GM19452 (cell line): Measurements from ENCODE around the gene LAMA2.

ENCODE experiments used
- ATAC-seq: cut with Tn5 transposase; IDR thresholded peaks from one replicate; pipeline ENCODE4 v1.9.1; 2021; ENCODE audit not compliant: unreplicated experiment

The LAMA2 gene

GRCh38 chr6:129252377-129253071 lies 369.6 kb downstream of the LAMA2 start:
- no peak for ATAC-seq

DNA sequence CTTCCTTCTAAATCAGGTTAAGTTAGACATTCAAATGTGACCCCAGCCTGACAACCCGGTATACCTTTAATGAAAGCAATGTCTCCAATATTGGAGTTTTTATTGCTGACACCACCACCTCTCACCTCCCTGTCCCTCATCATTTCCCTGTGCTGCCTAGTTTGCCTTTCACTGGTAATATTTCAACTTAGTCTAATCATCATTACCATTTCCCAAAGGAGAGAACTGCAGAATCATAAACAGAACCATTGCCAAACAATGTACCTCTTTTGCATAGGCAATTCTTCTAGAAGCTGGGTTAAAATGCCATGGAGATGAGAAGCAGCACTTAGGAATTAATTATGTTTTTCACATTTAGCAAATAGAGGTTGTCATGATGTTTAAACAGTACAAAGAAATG lies 370.3 kb downstream of the LAMA2 start:
- no peak for ATAC-seq

DNA sequence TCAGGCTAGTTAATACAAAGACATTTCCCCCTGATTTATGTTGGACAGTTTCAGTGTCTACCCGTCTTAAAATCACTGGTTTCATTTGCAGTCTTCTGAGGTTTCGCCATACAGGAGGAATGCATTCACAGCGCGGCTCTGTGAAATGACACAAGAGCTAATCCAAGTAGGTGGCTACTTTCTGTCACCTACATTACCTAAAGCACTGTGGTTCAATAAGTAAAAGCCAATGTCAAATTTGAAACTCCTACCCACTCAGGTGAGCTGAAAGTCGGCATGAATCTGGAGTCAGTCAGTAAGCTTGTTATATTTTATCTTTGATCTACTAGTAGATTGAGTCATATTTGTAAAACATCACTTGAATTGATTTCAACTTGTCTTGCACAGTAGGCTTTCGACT lies 370.8 kb downstream of the LAMA2 start:
- ATAC-seq: no peak

GRCh38 chr6:129257196-129257595 lies 374.3 kb downstream of the LAMA2 start:
- no peak for ATAC-seq

- no peak for ATAC-seq
Observed at GRCh38 chr6:129262661-129263060, 379.7 kb downstream of the LAMA2 start.

DNA sequence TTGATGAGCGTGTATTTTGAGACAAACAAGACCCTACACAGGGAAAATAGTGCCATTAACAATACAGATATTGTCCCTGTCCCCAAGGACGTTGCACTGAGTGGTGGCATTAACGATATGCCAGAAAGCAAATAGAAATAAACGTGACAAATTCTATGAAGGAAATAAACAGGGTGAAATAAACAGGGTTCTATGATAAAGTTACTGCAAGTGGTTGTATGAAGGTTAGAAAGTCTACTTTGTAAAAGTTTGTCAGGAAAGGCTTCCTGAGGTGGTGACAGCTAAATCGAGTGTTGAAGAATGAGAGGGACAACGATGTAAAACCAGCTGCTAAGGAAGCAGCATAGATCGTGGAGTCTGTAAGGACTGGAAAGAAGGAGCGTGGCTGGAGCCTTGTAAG lies 380.2 kb downstream of the LAMA2 start:
- no peak for ATAC-seq

- ATAC-seq: no peak
Observed at GRCh38 chr6:129264480-129265045, 381.6 kb downstream of the LAMA2 start.

DNA sequence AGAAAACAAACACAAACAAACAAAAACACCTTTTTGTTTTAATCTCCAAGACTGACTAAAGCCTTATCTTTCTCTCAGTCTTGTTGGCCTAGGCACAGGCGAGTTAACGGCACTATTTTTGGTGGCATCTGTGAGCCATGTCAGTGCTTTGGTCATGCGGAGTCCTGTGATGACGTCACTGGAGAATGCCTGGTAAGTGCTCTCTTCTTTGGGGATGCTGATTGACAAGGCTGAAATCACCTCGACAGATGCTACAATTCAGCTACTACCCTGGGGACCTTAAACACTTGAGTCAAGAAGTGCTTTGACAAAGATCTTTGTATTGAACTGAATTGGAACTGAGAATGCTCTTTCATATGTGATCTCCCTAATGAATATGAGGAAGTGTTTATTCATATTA lies 384.1 kb downstream of the LAMA2 start:
- ATAC-seq: no peak

- ATAC-seq: no peak
Observed at GRCh38 chr6:129269076-129269475, 386.1 kb downstream of the LAMA2 start.

- ATAC-seq: no peak
Observed at GRCh38 chr6:129269891-129270290, 387.0 kb downstream of the LAMA2 start.

DNA sequence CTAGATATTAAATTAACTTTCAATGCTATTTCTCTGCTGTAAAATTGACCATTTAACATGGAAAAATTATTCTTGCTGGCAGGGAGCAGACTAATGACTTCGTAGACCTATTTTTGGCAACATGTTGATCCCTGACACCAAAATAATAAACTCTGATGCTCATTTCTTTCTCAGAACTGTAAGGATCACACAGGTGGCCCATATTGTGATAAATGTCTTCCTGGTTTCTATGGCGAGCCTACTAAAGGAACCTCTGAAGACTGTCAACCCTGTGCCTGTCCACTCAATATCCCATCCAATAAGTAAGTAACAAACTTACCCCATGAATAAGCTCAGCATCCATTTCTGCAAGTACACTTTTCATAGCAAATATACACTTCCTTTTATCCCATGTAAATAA lies 387.5 kb downstream of the LAMA2 start:
- ATAC-seq: no peak

GRCh38 chr6:129273161-129273560 lies 390.2 kb downstream of the LAMA2 start:
- ATAC-seq: no peak

DNA sequence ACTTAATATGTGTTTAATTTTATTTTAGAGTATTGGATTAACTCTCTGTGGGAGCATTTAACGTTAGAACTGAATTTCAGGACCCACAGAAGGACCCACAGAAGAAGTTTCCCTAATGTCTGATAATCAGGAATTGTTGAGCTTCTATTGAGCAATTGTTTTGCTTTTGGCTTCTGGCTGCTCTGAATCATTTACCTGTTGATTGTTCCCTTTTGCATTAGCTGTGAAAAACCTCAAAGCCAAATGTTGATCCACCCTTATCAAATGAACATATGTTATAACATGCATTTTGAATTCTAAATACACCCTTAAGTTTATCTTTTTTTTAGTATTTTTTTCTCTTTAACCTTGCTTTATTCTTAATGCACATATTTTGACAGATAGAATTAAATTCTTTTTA lies 393.5 kb downstream of the LAMA2 start:
- no peak for ATAC-seq

- ATAC-seq: no peak
Observed at GRCh38 chr6:129276986-129277385, 394.0 kb downstream of the LAMA2 start.

- no peak for ATAC-seq
Observed at GRCh38 chr6:129279343-129280292, 396.7 kb downstream of the LAMA2 start.

DNA sequence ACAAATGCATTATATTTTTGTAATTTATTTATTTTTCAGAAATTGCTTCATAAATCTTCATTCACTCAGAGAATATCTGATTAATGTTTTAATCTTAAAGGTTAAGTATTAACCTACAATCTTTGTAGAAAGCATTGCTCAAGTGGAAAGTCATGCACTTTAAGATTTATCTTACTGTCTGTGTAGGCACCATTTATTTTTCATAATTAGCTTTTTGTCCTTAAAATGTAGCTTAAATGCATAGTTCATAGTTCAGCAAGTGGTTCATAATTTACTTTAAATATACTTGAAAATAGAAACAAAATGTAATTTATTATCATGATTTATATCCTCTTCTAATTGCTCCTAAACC lies 397.3 kb downstream of the LAMA2 start:
- no peak for ATAC-seq

- no peak for ATAC-seq
Observed at GRCh38 chr6:129280749-129281148, 397.8 kb downstream of the LAMA2 start.

- ATAC-seq: no peak
Observed at GRCh38 chr6:129281168-129281796, 398.3 kb downstream of the LAMA2 start.

DNA sequence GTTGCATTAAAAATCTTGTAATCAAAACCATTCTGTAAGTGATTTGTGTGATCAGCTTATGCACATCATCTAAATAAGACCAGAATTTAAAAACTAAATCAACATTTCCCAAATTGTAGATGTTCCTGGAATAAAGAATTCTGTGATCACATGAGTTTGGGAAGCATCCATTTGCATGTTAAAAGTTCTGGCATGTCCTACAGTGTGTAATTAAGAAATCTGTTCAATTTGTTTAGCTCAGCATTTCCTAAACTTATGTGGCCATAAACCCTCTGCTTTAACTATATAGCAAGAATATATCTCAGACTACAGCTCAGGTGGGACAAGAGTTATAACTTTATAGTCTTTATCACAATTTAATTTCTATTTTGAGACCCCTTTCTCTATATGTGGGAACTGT lies 399.1 kb downstream of the LAMA2 start:
- ATAC-seq: no peak

- no peak for ATAC-seq
Observed at GRCh38 chr6:129284225-129284624, 401.3 kb downstream of the LAMA2 start.
